ENCODE data around the gene SMARCA4.
"Not testable (repeated sequence)": the region's sequence is repeated elsewhere in the genome, so short reads cannot be mapped to it uniquely, and the experiment has no call there.

Gene SMARCA4

DNA sequence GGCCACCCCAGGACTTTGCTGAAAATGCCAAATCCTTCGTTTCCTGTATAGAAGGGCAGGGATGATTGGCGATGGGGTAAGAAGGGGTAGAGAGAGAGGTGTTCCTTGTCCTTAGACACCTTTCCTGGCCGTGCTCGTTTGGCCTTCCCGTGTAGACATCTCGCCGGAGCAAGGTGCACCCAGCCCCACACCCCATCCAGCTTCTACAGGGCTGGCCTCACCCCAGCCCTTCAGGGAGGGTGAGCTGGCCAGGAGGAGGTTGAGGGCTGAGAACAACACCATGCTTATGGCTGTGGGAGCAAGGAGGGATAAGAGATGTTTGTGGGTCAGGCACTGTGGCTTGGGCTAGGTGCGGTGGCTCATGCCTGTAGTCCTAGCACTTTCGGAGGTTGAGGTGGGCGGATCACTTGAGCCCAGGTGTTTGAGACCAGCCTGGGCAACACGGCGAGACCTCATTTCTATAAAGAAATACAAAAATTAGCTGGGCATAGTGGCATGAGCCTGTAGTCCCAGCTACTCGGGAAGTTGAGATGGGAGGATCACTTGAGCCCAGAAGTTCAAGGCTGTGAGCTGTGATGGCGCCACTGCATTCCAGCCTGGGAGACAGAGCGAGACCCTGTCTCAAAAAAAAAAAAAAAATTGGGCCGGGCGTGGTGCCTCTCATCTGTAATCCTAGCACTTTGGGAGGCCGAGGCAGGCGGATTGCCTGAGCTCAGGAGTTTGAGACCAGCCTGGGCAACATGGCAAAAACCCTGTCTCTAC is 15.5 kb downstream of the SMARCA4 start:
- DNase-seq (ENCODE audit: low spot score): no peak

DNA sequence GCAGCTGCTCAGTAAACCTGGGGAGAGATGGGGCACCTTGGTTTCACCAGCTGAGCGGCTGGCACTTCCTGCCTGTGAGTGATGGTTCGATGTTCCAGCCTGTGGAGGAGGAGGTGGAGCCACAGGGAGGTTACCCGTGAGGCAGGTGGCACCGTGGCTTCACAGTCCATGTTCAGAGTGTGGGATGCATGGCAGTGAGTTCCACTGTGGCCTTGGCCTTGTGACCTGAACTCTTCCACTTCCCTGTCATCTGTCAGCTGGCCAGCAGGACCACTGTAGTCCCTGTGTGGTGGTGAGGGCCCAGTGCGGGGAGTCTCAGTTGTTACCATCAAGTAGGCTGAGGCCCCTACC is 16.9 kb downstream of the SMARCA4 start:
- no peak for DNase-seq (ENCODE audit: low spot score)

DNA sequence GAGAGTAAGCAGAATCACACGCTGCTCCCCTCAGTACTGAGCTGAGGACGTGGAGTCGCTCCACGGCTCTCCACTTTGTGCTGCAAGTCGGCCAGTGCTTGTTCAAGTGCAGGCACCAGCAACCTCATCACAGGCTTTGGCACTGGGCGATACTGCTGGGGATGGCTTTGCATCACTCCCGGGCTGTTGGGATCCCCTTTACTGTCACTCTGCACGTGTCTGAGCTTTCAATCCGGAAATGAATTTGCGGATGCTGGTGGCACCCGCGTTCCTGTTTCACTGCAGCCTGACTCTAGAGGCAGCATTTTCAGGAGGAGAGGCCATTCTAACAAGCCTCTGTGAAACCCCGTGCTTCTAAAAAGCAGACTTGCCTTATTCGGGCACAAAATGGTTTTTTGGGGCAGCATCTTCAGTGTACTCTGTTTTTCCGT is 19.1 kb downstream of the SMARCA4 start:
- peak; percentile 55 for DNase-seq (ENCODE audit: low spot score)

DNA sequence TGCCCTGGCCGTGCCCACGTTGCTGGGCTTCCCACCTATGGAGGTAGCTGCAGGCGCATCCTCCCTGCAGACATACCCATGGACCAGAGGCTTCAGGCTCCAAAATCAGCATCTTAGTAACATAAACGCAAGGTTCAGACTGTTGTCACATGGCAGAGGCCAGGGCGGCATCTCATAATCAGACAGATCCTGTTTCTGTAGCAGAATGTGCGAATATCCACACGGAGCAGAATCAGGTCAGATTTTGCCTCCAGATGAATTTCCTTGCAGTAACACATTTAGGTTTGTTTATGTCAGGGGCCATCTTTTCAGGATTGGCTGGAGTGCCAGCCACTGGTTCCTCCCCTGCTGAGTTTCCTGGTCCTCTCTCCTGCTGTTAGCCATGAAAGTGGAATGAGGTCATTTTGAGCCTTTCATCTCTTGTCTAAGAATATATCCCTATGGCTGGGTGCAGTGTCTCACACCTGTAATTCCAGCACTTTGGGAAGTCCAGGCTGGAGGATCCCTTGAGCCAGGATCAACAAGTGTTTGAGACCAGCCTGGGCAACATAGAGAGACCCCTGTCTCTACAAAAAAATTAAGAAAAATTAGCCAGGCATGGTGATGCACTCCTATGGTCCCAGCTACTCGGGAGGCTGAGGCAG is 20.5 kb downstream of the SMARCA4 start:
- DNase-seq (ENCODE audit: low spot score): no peak

DNA sequence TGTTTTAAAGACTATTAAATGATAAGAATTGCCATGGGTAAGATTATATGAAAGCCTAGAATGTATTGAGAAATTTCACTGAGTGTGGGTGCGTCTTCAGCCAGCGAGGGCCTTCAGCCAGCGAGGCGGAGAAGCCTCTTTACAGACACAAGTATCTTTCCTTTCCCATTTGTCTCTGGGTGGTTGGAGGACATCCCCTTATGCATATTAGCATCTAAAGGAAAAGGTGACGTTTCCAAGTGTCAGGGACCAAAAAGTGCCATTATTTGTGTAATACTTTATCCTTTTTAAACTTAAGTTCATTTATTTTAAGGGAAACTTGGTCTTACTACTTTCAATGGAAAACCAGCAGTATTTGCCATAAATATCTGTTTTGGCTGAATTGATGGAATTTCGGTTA is 22.2 kb downstream of the SMARCA4 start:
- no peak for DNase-seq (ENCODE audit: low spot score)

DNA sequence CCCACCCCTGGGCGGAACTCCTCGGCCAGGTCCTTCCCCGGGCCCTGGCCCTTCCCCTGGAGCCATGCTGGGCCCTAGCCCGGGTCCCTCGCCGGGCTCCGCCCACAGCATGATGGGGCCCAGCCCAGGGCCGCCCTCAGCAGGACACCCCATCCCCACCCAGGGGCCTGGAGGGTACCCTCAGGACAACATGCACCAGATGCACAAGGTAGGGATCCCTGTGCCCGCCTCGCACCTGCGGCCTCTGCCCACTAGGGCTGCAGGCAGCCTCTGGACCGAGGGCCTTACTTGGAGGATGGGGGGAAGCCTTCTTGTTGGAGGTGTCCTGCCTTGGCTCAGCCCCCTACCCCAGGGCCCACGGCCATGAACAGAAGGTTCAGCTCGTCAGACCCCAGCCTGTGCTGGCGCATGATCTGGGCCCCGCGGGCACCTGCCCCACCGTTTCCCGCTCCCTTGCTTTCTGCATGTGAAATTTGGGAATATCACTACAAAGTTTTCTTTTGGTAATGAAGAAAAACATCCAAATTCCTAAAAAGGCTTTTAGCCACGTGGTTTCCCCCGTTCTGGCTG is 23.4 kb downstream of the SMARCA4 start:
- no peak for DNase-seq (ENCODE audit: low spot score)

DNA sequence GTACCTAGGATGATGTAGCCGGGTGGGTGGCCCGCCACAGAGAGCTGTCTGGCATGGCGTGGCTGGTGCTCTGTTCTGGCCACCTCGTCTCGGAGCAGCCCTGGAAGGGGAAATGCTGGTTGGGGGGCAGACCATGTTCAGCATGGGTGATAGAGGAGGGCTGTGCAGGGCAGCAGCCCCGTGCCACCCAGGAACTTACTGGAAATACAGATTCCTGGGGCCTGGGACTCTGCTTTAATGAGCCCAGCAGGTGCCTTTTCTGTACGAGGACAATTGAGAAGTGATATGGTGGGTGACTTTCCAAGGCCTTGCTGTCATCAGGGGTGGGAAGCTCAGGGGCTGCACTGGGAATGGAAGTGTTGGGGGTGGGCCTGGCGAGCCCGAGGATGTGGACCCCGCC is 24.7 kb downstream of the SMARCA4 start:
- DNase-seq (ENCODE audit: low spot score): no peak

DNA sequence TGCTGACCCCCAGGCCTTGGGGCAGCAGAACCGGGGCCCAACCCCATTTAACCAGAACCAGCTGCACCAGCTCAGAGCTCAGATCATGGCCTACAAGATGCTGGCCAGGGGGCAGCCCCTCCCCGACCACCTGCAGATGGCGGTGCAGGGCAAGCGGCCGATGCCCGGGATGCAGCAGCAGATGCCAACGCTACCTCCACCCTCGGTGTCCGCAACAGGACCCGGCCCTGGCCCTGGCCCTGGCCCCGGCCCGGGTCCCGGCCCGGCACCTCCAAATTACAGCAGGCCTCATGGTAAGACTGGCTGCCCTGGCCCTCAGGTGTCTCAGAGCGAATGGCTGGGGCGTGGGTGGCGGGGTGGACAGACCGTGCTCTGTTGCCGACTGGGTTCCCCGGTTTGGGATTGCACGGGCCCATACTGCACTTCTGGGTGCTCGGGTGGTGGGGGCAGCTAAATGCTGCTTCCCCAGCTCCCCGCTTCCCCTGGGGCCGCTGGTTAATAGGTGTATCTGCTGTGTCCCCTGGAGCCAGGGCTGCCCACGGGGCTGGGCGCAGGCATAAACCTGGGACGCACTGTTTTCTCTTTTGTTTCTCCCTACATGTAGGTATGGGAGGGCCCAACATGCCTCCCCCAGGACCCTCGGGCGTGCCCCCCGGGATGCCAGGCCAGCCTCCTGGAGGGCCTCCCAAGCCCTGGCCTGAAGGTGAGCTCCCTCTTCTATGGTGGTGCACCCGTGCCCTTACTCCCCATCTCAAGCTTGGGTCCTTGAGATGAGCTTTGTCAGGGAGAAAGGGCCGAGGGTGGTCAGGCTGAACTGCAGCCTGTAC is 25.7 kb downstream of the SMARCA4 start:
- no peak for DNase-seq (ENCODE audit: low spot score)

DNA sequence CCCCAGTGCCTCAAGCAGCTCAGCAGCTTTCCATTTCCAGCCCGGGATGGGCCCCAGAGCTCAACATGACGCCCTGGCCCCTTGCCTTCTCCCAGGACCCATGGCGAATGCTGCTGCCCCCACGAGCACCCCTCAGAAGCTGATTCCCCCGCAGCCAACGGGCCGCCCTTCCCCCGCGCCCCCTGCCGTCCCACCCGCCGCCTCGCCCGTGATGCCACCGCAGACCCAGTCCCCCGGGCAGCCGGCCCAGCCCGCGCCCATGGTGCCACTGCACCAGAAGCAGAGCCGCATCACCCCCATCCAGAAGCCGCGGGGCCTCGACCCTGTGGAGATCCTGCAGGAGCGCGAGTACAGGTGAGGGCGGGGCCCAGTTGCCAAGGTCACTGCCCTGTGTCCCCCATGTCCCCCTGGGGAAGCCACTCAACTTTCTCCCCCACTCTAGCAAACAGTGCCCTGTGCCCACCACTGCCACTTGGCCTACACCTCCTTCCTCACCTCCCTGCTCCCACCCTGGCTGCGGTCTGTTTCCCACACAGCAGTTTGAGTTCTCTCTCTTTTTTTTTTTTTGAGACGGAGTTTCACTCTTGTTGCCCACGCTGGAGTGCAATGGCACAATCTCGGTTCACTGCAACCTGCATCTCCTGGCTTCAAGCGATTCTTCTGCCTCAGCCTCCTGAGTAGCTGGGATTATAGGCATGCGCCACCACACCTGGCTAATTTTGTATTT is 26.9 kb downstream of the SMARCA4 start:
- no peak for DNase-seq (ENCODE audit: low spot score)

DNA sequence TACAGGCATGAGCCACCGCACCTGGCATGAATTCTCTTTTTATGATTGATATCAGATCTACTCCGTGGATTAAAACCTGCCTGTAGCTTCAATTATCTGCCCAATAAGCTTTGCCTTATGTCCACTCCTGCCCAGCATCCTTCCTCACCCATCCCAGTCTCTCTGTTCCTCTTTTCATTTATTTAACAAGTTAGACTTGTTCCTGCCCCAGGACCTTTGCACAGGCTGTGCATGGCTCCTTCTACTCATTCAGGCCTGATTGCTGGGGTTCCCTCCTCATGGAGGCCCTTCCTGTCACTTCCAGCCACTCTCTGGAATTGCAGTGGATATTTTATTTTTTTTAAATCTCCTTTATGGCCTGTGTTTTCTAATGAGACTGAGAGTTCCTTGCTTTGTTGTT is 27.6 kb downstream of the SMARCA4 start:
- DNase-seq (ENCODE audit: low spot score): no peak

DNA sequence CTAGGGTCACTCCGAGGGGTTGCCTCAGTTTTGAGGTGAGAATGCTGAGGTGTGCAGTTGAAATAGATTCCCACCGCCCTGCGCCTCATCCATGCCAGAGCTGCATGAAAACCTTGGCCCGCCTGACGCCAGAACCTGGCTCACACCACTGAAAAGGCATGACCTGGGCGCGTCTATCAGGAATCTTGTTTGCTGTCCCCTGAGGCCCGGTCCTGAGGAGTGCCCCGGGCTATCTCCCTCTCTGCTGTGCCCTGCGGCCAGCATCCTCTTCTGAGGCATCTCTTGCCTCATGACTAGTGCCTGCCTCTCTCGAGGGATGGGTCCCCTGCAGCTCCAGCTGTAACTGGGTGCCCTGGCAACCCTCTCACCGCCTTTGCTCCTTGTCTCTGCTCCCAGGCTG is 28.1 kb downstream of the SMARCA4 start:
- no peak for DNase-seq (ENCODE audit: low spot score)

DNA sequence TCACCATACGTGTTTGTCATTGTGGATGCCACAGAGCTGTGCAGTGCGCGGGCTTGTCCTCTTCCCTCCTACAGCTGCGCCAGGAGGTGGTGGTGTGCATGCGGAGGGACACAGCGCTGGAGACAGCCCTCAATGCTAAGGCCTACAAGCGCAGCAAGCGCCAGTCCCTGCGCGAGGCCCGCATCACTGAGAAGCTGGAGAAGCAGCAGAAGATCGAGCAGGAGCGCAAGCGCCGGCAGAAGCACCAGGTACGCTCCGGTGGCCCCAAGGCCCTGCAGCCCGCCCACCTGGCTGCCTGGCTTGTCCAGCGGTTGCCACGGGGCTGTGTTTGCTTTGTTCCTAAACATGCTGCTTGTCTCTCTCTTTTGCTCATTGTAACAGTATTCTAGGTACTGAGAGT is 30.2 kb downstream of the SMARCA4 start:
- DNase-seq (ENCODE audit: low spot score): no peak

DNA sequence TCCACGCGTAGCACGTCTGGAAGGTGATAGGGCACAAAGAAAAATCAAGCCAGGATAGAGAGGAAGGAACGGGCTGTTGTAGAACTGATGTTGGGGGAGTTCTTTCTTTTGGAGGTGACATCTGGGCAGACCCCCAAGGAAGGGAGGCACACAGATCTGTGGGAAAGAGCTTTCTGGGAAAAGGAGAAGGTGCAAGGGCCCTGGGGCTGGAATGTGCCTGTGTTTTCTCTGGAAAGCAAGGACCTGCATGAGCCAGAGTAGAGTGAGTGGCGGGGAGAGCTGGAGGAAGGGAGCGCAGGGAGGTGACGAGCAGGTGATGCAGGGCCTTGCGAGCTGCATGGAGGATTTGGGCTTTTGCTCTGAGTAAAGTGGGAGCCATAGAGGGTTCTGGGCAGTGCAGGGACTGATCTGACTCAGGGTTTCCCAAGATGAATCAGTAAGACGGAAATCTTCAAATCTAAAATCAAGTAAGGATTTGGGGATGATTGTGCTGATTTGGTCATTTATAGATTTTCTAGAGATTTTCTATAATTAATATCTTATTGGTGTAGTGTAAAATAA is 30.8 kb downstream of the SMARCA4 start:
- DNase-seq (ENCODE audit: low spot score): no peak

DNA sequence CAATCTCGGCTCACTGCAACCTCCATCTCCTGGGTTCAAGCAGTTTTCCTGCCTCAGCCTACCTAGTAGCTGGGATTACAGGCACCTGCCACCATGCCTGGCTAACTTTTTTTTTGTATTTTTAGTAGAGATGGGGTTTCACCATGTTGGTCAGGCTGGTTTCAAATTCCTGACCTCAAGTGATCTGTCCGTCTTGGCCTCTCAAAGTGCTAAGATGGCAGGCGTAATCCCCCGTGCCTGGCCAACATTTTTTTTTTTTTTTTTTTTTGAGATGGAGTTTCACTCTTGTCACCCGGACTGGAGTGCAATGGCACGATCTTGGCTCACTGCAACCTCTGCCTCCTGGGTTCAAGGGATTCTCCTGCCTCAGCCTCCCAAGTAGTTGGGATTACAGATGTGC is 31.3 kb downstream of the SMARCA4 start:
- not testable (repeated sequence) for DNase-seq (ENCODE audit: low spot score)

DNA sequence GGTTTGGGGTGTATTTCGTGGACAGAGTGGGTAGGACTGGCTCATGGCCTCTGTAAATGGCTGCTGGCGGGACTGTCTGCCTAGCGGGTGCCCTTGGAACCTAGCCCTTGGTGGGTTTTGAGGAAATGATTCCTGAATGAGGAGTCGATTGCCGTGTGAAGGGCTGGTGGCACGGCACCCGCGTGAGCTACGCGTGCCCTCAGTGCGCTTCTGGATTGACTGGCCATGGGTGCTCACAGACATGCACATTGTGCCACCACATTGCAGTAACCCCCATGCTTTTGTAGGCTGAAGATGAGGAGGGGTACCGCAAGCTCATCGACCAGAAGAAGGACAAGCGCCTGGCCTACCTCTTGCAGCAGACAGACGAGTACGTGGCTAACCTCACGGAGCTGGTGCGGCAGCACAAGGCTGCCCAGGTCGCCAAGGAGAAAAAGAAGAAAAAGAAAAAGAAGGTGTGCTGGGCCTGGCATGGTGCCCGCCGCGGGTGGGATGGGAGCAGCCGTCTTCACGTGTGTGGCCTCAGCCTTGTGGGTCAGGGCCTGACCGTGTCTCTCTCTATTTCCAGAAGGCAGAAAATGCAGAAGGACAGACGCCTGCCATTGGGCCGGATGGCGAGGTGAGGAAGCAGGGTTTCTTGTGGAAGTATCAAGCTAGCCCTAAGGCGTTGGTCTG is 35.2 kb downstream of the SMARCA4 start:
- no peak for DNase-seq (ENCODE audit: low spot score)

DNA sequence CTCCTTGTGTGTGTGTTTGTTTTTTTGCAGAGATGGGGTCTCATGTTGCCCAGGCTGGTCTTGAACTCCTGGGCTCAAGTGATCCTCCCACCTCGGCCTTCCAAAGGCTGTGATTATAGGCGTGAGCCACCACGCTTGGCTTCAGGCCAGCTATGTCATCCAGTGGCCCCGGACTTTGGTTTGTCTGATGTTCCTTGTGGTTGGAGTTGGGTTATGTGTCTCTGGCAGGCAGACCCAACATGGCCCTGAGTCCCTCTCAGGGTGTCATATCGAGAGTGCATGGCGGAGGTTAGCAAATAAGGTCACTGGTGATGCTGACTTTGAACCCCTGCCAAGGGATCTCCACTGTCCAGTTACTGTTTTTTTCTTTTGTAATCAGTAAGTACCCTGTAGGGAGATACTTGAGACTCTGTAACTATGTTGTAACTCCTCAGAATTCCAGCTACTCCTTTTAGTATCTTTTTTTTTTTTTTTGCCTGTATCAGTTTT is 37.3 kb downstream of the SMARCA4 start:
- DNase-seq (ENCODE audit: low spot score): no peak

DNA sequence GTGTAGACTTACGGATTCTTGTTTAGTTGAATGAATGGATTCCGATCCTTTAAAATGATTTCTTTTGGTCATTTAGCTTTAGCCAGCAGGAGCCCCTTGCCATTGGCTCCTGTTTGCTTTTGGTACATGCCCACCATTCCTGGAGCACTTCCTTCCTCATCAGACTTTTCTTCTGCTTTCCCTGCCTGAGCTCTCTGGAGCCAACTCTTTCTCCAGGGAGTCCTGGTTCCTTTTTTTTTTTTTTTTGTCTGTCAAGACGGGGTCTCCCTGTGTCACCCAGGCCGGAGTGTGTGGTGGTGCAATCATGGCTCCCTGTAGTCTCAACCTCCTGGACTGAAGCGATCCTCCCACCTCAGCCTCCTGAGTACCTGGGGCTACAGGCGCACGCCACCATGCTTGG is 37.8 kb downstream of the SMARCA4 start:
- no peak for DNase-seq (ENCODE audit: low spot score)

DNA sequence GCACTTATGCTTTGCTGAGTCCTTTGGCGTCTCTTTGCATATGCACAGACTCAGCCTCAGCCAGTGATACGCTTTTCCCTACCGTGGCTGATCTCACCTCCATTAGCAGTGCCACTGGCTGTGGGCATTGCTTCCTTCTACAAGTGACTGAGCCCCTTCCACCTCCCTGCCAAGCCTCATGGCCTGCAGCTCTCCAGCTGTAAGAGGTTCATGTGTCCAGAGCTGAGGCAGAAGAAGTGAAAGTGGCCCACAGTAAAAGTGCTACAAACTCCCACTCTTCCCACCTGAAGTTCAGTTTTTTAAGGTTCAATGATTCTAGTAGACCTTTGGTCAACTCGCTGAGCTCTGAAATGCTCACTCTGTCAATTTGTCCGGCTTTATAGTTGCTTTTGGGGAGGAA is 44.7 kb downstream of the SMARCA4 start:
- no peak for DNase-seq (ENCODE audit: low spot score)

DNA sequence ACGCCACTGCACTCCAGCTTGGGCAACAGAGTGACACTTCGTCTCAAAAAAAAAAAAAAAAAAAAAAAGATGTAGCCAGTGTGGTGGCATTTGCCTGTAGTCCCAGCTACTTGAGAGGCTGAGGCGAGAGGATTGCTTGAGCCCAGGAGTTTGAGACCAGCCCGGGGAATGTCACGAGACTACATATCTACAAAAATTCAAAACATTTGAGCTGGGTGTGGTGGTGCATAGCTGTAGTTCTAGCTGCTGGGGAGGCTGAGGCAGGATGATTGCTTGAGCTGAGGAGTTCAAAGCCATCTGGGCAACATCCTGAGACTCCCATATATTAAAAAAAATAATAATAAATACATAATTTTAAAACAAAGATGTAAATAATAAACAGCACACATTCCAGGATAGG is 46.6 kb downstream of the SMARCA4 start:
- no peak for DNase-seq (ENCODE audit: low spot score)

DNA sequence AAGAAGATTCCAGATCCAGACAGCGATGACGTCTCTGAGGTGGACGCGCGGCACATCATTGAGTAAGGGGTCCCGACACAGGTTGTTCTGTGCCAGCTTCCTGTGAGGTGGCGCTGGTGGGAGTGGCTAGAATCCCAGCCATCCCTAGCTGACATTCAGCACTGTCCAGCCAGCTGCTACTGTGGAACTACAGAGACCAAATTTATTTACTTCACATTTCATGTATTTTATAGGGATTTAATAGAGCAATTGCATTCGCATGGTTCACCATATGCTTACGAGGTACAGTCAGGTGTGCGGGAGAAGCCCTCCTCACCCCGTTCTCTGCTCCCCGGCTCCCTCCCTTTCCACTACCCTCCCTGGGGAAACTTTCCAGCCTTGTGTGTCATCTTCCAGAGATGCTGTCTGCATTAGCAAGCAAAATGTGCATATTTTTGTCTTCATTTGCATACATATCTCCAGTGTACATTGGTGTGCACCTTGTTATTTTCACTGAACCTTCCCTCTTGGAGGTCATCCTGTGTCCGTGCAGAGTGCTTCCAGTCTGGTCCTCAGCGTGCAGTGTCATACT is 47.2 kb downstream of the SMARCA4 start:
- no peak for DNase-seq (ENCODE audit: low spot score)

DNA sequence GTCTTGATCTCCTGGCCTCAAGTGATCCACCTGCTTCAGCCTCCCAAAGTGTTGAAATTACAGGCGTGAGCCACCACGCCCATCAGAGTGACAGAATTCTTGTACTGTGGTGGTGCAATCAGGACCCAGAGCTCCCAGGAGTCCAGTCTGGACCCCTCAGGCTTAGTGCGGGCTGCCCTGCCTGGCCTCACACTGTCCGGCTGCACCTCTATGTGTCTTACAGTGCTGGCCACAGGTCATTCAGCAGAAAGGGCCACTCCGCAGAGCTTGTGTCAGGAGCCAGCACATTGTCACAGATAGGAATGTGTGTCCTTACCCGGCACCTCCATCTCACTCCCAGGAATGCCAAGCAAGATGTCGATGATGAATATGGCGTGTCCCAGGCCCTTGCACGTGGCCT is 49.2 kb downstream of the SMARCA4 start:
- DNase-seq (ENCODE audit: low spot score): no peak

All from germinal center (tissue), 1 donor.